Gastroesophageal sphincter (tissue), 4 donors: ENCODE data around the gene ZNF451. TPM values are rescaled to one million over a fixed set of nuclear protein-coding genes. Genes with fewer than 3 reads are reported as not detected.

Source experiments
- ATAC-seq: fragments of 150-250 bp; one replicate; pipeline ENCODE4 v1.9.1; 2016; ENCODE audit warnings: mild to moderate bottlenecking, moderate library complexity
- H3K27ac ChIP-seq, 4 donors: fragments of 200-600 bp; sonication (generic) in 3 of 4; 1 replicate in 3 of 4; 2 replicates in 1 of 4; pipeline ENCODE4 v1.5.1; 2016 to 2019
- H3K27me3 ChIP-seq: fragments of 200-600 bp; sonication (generic); one replicate; pipeline ENCODE4 v1.5.1; 2019
- H3K36me3 ChIP-seq, 2 donors: fragments of 200-600 bp; sonication (generic); one replicate each; pipeline ENCODE4 v1.5.1; 2019; ENCODE audit warnings: control low read depth in 1 of 2
- H3K4me1 ChIP-seq, 3 donors: fragments of 200-600 bp; sonication (generic); 1 replicate in 2 of 3; 2 replicates in 1 of 3; pipeline ENCODE4 v1.5.1; 2016 to 2019; ENCODE audit warnings: control low read depth in 2 of 3
- H3K4me3 ChIP-seq, 2 donors: fragments of 200-600 bp; sonication (generic); one replicate each; pipeline ENCODE4 v1.5.1; 2019; ENCODE audit warnings: mild to moderate bottlenecking in 1 of 2, moderate library complexity in 1 of 2
- H3K9me3 ChIP-seq, 3 donors: fragments of 200-600 bp; sonication (generic); one replicate each; pipeline ENCODE4 v1.5.1; 2017 to 2019; ENCODE audit warnings: control low read depth in 2 of 3
- EP300 ChIP-seq: sonication (generic); formaldehyde crosslinking; IDR thresholded peaks from one replicate; pipeline ENCODE4 v1.6.1; 2017; ENCODE audit warnings: antibody characterized with exemption, mild to moderate bottlenecking
- POLR2A ChIP-seq, 2 donors: fragments of 450-650 bp; IDR thresholded peaks; one replicate each; pipeline ENCODE4 v1.6.1; 2017; ENCODE audit warnings: antibody characterized with exemption in 2 of 2, mild to moderate bottlenecking in 2 of 2, moderate library complexity in 1 of 2
- POLR2AphosphoS5 ChIP-seq: sonication (generic); formaldehyde crosslinking; IDR thresholded peaks from one replicate; pipeline ENCODE4 v1.6.1; 2017; ENCODE audit warnings: antibody characterized with exemption
- WGBS, 2 donors: methylation state at CpG; one replicate each; pipeline ENCODE4 v1.1.5; 2018; ENCODE audit warnings: low coverage in 1 of 2; 5-methylcytosine and 5-hydroxymethylcytosine counted together
- total RNA-seq, 4 donors: library from RNA; depleted of rRNA; stranded (reverse); fragments of >200 nt; gene quantifications; one replicate each; pipeline ENCODE4 v1.1.0, GENCODE V29; 2016
- TF ChIP-seq, protein P1 (sequence below), 4 experiments: fragments of 200-600 bp in 2 of 4; fragments of 450-650 bp in 2 of 4; sonication (generic) in 1 of 4; IDR thresholded peaks; one replicate each; pipeline ENCODE4 v1.5.1; 2017 to 2019; ENCODE audit warnings: antibody characterized with exemption in 4 of 4, mild to moderate bottlenecking in 2 of 4, moderate library complexity in 2 of 4

ZNF451 gene
- total RNA-seq, 4 donors from 2014 or later: 28.7 to 66.5 (median 39.8) TPM

DNA sequence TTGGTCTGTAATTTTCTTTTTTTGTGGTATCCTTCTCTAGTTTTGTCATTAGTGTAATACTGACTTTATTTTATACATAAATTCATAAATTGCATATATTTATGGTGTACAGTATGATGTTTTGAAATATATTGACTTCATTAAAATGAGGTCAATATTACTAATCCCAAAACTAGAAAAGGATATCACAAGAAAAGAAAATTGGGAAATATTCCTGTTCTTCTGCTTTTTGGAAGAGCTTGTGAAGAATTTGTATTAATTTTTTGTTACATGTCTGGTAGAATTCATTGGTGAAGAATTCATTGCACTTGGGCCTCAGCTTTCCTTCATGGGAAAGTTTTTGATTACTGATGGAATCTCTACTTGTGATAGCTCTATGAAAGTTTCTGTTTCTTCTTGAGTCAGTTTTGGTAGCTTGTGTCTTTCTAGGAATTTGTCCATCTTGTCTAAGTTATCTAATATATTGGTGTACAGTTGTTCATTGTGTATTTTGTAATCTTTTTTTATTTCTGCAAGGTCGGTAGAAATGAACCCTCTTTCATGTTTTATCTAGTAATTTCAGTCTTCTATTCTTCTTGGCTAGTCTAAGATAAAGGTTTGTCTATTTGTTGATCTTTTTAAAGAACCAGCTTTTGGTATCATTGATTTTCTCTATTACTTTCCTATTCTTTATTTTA, 11.3 kb upstream of the ZNF451 start:
- Histone ChIP-seq H3K36me3 (peaks cover 0 to 15% of the 10 kb centered on the region in 2 donors), H3K9me3 (no peaks in the 10 kb centered on the region), H3K4me1 (no peaks in the 10 kb centered on the region), H3K4me3 (no peak overlapping the region), H3K27me3 (no peaks in the 10 kb centered on the region), H3K27ac (no peak overlapping the region)
- TF ChIP-seq, protein P1, sequence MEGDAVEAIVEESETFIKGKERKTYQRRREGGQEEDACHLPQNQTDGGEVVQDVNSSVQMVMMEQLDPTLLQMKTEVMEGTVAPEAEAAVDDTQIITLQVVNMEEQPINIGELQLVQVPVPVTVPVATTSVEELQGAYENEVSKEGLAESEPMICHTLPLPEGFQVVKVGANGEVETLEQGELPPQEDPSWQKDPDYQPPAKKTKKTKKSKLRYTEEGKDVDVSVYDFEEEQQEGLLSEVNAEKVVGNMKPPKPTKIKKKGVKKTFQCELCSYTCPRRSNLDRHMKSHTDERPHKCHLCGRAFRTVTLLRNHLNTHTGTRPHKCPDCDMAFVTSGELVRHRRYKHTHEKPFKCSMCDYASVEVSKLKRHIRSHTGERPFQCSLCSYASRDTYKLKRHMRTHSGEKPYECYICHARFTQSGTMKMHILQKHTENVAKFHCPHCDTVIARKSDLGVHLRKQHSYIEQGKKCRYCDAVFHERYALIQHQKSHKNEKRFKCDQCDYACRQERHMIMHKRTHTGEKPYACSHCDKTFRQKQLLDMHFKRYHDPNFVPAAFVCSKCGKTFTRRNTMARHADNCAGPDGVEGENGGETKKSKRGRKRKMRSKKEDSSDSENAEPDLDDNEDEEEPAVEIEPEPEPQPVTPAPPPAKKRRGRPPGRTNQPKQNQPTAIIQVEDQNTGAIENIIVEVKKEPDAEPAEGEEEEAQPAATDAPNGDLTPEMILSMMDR (IDR thresholded peaks at IDR 0.05): no peak
- TF ChIP-seq POLR2AphosphoS5 (no peak), EP300 (no peak), POLR2A (IDR thresholded peaks at IDR 0.05) (no peak)
- 100% methylated on average over 1 of the region's 1 CpG for WGBS, 2 donors
- no peak for ATAC-seq

DNA sequence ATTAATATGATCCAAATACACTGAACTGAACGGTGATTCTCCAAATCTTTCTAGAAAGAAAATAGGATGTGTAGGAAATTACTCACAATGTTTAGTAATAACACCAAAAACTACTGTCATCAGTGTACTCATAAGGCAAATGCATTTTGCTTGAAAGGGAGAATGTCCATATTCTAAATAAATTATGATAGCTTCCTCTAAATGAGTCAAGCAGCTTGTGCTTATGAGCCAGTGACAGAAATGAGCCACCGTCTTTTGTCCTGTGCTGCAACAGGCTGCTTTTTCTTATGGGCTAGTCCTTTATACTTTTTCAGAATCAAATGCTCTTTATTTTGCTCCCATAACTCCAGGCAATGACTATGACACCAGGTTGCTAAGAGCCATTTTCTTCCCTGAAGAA, 4.5 kb upstream of the ZNF451 start:
- WGBS, 2 donors: 54 to 75% methylated on average over 2 of the region's 2 CpGs
- H3K4me3 ChIP-seq: no peak overlapping the region
- no peaks in the 10 kb centered on the region for H3K9me3 ChIP-seq
- no peak for ATAC-seq
- H3K27ac ChIP-seq: no peak overlapping the region
- H3K4me1 ChIP-seq: peaks cover 0 to 6% (median 0%) of the 10 kb centered on the region in 3 donors
- H3K36me3 ChIP-seq: peaks cover 0 to 3% of the 10 kb centered on the region in 2 donors
- H3K27me3 ChIP-seq: no peaks in the 10 kb centered on the region
- TF ChIP-seq EP300 (no peak), POLR2A (IDR thresholded peaks at IDR 0.05) (no peak), POLR2AphosphoS5 (no peak)
- TF ChIP-seq, protein P1 (IDR thresholded peaks at IDR 0.05): no peak

DNA sequence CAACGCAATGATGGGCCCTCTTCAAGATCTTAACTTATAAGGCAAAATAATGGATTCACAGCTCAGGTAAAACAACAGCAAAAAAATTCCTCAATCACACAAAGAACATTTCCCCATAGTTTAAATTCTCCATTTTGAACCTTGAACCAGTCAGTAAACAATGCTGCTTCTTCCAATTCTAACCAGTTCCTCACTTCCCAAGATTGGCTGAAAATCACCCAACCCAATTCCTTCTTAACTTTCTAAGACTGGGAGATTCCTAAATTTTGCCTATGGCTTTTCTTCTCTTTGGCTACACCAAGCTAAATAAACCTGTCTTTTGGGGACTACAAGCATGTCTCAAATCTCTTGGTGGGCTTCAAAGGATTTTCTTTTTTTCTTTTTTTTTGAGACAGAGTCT, 3.1 kb upstream of the ZNF451 start:
- no peak for TF ChIP-seq EP300
- TF ChIP-seq, protein P1 (IDR thresholded peaks at IDR 0.05): no peak
- TF ChIP-seq POLR2AphosphoS5: no peak
- TF ChIP-seq POLR2A (IDR thresholded peaks at IDR 0.05): no peak
- 93% methylated on average over 1 of the region's 1 CpG; no CpG with 5 or more reads in 1 of the 2 donors for WGBS, 2 donors
- Histone ChIP-seq H3K4me1 (peaks cover 3 to 12% (median 5%) of the 10 kb centered on the region in 3 donors), H3K36me3 (peaks cover 0 to 3% of the 10 kb centered on the region in 2 donors), H3K27ac (no peak overlapping the region), H3K27me3 (no peaks in the 10 kb centered on the region), H3K9me3 (no peaks in the 10 kb centered on the region), H3K4me3 (no peak overlapping the region)
- ATAC-seq: no peak

DNA sequence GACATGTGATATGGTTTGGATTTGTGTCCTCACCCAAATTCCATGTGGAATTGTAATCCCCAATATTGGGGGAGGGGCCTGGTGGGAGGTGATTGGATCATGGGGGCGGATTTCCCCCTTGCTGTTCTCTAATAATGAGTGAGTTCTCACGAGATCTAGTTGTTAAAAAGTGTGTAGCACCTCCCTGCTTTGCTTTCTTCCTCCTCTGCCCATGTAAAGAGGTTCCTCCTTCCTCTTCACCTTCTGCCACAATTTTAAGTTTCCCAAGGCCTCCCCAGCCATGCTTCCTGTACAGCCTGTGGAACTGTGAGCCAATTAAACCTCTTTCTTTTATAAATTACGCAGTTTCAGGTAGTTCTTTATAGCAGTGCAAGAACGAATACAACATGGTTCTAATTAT, 2.1 kb upstream of the ZNF451 start:
- WGBS, 2 donors: 80 to 83% methylated on average over 4 of the region's 4 CpGs
- H3K27me3 ChIP-seq: no peaks in the 10 kb centered on the region

More for the DNA sequence above, 2.1 kb upstream of the ZNF451 start:
- Histone ChIP-seq H3K4me3 (no peak overlapping the region), H3K36me3 (no peaks in the 10 kb centered on the region), H3K27ac (no peak overlapping the region), H3K4me1 (peaks cover 13 to 23% (median 13%) of the 10 kb centered on the region in 3 donors), H3K9me3 (no peaks in the 10 kb centered on the region)
- TF ChIP-seq POLR2AphosphoS5: no peak
- no peak for TF ChIP-seq POLR2A (IDR thresholded peaks at IDR 0.05)
- TF ChIP-seq, protein P1 (IDR thresholded peaks at IDR 0.05): no peak
- no peak for ATAC-seq
